Measurements from ENCODE around the gene CIDEB.

Gene CIDEB

DNA sequence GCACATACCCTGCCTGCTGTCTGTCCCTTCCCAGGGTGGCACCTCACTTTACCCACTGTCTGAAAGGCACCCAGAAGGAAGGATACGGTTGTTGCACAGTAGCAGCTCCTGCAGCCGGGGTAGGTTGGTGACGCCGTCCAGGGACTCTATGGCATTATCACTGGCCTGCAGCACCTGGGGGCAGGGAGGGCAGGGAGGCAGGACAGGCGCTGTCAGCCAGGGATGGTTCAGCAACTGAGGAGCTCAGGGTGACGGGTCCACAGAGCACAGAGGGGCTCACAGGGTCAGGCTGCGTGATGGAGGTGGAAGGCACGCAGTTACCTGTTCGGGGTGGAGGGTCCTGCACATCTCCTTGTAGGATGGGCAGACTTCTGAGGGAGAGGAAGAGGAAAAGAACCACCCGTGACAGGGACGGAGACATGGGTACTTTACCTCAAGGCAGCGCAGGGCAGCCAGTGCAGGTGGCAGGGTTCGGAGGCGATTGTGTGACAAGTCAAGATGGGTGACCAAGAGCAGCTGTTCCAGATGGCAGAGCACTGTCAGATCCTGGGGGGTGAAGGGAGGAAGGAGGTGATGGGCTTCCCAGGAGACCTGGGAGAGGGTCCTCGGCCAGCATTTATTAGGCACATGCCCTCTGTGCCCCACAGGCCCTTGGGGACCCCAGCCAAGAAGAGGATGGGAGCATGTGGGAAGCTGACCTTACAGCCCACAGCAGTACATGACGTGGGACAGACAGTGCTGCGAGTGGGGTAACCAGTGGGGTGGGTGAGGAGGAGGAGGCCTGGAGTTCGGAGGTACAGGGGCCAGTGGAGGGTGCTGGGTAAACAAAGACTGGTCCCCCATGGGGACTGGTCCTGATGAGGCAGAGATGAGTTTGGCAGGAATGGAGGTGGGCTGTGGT, 41.2 kb downstream of the CIDEB start:
- DNase-seq = no peak

DNA sequence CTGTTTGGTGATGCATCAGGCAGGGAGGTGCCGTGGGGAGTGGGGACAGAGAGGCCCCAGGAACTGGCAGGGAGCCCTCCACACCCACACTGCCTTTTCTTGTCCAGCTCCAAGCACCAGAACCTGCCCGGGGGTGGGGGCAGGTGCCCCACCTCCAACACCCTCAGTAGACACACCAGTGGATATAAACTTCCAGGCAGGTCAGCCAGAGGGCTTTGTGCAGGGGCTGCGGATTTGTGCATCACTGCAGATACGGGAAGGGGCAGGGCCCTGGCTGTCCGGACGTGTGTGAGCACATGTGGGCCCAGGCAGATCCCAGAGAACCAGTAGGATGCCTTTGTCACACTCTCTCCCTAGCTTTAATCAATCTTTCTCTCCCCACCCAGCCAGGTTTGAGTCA, 43.5 kb downstream of the CIDEB start:
- no peak for DNase-seq

DNA sequence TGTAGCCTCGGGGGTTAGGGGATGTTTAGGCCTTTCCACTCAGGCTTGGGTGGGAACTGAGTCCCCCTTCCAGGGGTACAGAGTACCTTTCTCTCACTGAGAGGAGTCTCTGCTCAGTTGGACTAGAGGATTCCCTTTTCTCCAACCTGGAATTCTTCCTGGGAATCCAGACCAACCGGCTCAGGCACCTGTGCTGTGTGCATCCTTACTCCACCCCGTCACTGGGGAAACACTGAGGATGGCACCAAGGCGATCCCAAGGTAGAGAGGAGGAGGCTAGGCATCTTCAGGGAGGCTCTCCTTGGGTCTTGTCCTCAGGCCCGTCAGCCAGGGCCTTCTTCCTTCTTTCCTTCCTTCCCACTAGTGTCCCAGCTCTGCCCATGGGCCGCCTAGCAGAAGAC, 43.9 kb downstream of the CIDEB start:
- no peak for DNase-seq

DNA sequence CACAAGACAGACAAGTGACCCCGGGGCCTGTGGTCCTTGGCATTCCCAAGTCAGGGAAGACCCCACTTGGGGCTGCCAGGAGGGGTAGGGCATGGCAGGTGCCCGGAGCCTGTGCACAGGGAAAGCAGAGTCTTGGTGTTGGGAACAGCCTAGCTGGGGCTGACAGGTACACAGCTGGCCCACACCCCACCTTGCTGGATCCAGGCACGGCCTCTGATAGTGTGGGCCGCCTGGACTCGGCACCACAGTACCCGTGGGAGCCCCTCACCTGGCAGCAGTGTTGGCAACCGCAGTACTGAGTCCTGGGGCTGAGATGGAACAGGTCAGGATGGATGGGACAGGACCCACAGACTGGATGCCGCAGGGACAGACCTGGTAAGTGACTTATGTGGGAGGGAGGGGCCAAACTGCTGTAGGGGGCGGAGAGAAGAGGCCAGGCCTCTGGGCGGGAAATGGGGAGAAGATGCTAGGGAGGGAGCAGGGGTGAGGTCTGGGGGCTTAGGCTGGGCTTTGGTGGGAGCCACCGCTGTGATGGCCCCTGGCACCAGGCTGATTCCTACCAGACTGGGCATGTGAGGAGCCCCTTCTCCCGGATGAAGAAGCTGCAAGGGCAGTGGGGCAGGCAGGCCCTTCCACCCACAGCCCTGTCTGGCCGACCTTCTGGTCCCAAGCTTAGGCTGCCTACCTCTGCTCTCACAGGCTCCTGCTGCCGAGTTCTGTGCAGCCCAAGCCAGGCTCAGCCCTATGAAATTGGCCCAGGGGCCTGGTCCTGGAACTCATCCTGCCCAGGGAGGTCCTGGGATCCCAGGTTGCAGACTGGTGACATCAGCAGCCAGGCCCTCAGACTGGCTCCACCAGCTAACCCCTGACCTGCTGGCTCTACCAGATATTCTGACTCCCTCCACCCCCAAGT, 44.7 kb downstream of the CIDEB start, which contains the start of gene TGM1:
Gene TGM1, minus strand, starts transcription at position 357 of the 913 bp plus-strand sequence. CDS start 825 bp downstream, outside the sequence.
- DNase-seq = peak; percentile 5

DNA sequence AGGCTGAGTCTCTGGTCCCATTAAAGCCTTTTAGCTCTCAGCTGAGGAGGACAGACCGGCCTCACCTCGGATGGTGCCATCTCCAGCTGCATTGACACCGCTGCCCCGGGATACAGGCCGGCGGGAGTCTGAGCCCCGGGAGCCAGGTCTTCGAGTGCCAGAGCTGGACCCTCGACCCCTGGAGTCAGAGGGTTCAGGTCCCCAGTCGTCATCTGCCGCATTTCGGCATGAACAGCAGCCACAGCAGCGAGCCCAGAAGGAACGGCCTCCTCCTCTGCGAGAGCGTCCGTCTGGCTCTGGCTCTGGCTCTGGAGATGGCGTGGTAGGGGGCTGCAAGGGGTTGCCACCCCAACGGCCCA, 45.8 kb downstream of the CIDEB start:
- no peak for DNase-seq

DNA sequence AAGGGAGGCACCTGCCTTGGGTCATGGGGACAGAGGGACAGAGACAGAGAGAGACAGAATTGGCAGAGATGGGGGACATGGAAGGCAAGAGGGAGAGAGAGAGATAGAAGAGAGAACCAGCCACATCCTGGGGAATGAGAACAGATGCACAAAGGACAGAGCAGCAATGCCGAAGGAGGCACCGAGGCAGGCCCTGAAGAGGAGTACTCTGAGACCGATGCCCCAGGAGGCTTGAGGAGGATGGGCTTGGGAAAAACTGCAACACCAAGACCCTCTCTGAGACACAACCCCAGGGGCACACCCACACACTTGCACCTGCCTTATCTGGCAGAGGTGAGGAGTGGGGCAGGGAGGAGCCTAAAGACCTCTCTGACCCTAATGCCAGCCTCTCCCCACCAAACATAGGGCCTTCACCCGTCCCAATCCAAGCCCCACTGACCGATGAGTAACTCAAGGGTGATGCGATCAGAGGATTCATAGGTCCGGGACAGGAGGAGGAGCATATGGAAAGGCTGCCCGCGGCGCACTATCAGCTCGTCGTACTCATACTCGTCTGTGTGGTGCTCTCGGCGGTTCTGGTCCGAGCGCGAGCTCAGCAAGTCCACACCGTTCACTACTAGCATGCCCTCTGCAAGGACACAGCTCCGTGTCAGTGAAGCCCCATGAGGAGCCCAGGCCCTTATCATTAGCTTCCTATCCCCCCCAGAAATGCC, 46.4 kb downstream of the CIDEB start:
- DNase-seq = no peak

DNA sequence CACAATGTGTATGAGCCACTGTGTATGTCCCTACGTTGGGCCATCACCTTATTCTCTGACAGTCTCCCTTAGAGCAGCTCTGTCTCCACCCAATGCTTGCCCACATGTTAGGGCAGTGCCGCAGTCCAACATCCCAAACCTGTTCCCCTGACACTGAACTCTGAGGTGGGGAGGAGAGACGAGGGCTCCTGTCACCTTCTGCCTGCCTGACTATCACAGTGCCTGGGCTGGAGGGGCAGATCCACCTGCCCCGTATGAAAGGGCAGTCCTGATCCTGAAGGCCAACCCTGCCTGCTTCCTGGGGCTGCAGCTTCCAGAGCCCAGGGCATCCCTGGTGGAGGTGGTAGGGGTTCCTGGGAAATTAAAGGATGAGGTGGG, 47.0 kb downstream of the CIDEB start:
- no peak for DNase-seq

DNA sequence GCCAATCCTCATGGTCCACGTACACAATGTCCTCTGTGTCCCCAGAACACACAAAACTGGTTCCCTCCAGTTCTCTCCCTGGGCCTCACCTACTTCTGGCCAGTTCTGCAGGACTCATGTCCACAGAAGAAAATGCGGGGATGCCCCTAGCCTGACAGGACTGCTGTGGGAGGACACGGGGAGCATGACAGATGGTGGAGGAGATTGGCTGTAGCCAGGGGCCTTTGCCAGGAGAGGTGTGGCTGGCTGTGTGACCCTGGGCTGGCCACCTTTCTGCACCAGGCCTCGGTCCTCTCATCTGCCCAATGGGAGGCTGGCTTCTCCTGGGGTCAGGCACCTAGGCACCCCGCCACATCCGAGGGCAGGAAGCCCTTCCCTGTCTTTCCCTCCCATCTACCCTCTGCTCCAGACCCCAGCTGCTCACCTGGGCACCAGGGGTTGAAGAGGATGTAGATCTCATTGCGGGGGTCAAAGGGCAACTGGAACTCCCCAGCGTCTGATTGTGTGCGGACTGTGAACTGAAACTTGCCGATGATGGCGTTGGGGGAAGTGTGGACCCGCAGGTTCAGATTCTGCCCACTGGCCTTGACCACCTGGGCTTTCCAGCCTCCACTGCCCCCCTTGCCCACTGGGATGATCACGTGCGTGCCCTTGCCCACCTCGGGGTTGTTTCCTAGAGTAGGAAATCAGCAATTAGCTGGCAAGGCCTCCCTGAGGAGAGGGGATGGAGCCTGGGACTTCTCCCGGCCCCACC, 47.6 kb downstream of the CIDEB start:
- no peak for DNase-seq

DNA sequence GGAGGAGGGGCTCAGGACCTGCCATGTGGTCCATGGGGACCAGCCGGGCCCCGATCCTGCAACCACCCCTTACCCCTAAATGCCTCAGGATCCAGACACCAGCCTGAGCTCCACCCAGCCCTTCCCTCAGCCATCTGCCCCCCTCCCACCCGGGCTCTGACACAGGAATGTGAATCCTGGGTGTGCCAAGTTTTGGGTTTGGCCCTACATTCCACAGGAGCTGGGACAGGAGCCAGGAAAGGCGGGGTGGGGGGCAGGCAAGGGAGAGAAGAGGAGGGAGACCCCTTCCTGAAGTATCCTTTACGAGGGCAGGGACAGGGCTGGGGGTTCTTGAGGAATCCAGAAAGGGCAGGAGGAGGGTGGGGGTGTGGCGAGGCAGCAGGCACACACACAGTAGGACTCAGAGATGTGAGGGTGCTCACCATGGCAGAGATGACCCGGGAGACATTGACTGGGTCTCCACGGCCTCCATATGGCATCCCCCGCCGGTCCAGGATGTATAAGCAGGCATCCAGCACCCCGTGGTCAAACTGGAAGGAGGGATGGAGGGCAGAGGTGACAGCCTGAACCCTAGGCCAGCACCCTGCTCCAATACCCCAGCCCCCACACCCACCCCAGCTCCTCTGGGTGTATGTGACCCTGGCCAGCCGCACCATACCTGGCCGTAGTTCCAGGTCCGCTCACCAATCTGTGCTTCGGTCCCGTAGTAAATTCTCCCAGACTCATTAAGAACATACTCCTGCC, 48.3 kb downstream of the CIDEB start:
- DNase-seq = no peak

DNA sequence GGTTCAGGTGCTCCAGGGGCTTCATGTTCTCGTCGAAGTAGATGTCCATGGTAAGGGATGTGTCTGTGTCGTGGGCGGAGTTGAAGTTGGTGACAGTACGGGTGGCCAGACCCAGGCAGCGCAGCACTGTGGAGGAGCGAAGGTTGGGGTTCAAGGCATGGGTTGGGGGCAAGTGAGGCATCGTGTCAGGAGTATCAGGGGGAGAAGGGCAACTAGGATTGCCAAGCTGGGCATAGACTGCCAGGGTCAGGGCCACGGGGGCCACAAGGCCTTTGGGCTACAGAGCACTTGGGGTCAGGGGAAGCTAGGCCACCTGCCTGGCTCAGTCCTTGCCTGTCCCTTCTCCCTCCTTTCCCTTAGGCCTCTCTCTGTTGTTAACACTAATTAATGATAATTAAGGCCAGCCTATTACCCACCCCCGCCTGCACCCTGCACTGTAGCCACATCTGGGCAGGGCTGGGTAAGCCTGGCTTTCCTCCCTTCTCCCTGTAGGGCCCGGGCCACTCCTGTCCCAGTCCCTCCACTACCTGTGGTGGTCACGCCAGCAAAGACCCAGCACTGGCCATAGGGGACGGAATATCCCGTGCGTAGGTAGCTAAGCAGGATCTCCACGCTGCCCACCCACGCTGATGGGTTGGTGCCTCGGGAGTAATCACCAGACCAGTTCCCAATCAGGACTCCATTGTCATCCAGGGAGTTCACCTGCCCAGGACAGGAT, 49.1 kb downstream of the CIDEB start:
- no peak for DNase-seq

DNA sequence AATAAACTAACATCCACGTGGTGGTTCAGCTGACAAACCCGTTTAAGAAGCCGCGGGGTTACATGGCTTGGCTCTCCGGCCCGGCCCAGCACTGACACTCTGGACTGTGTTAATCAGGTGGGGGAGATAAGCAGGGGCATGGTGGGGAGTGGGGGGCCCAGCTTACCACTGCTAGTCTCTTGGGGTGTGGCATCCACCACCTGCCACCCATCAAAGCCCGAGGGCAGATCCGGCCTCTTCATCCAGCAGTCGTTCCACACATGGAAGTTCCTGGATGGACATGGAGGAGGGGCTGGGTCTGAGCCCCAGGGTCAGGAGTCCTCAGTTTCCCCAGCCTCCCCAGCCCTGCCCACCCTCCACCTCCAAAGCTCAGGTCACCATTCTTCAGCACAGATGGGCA, 49.7 kb downstream of the CIDEB start:
- DNase-seq = no peak

DNA sequence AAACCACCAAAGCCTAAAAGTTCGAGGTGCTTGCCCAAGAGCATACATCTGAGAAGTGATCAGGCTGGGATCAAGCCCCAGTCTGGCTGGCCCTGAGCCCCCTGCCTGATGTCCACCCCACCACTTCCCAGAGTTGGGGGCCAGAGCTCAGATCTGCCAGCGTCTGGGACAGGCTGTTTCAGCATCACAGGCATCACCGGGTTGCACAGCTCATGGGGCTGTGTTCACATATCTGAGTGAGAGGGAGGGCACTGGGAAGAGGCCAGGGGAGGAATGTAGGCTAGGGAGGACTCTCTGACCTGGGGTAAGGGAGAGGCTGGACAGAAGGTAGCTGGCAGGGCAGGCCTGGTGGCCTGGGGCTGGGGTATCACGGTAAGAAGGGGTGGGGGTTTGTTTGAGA, 50.8 kb downstream of the CIDEB start:
- no peak for DNase-seq

DNA sequence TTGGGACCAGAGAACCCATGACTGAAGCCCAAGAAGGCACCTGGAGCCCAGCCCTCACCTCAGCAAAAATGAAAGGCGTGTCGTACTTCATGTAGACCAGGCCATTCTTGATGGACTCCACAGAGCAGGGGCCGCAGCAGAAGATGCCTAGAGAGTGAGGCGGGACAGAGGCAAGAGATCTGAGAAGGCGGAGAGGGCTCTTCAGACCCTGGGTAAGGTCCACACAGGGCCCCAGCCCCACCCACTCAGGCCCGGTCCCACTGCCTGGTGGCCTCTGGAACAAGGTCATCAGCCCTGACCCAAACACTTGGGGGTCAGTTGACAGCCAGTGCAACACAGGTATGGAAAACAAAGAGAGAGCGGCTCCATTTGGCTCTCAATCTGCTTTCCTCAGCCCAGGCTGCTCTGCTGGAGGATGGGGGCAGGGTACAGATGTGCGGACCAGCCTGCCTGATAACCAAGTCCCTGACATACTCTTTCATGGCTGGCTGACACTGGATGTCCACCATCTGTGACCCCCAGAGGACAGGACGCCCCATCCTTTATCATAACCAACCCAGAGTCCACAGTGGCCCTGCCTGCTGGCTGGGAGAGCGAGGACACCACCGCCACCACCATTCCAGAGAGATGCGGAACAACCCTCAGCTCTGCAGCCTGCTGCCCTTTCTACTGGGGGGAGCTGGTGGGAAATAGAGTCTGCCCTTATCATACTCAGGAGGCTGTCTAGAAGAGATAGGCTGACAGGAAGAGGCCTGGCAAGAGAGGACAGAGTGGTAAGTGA, 51.7 kb downstream of the CIDEB start:
- DNase-seq = no peak

DNA sequence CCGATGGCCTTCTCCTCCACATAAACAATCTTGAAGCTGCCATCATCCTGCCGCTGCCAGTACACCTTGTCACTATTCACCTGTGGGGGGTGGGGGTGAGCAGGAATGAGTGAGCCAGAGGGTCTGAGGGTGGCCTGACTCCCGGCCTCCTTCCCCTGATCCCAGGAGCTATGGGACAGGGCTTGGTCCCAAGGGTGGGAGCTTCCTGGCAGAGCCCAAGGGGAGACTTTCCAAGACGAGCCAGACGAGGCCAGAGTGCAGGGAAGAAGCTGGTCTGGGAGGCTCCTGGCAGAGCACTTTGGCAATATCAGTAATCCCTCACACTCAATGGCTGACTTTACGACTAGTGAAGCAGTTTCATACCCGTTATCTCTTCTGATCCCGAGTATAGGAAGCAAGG, 52.3 kb downstream of the CIDEB start:
- no peak for DNase-seq

All from NCI-H82 (cell line).